ENCODE data around the gene EIF4B. TPM values are rescaled to one million over a fixed set of nuclear protein-coding genes. Genes with fewer than 3 reads are reported as not detected.
A peak's percentile ranks its signal among the peaks of the same experiment; 100 is the strongest.

The EIF4B gene
- total RNA-seq, 1 experiment from 2014 or later, result 559 TPM

DNA sequence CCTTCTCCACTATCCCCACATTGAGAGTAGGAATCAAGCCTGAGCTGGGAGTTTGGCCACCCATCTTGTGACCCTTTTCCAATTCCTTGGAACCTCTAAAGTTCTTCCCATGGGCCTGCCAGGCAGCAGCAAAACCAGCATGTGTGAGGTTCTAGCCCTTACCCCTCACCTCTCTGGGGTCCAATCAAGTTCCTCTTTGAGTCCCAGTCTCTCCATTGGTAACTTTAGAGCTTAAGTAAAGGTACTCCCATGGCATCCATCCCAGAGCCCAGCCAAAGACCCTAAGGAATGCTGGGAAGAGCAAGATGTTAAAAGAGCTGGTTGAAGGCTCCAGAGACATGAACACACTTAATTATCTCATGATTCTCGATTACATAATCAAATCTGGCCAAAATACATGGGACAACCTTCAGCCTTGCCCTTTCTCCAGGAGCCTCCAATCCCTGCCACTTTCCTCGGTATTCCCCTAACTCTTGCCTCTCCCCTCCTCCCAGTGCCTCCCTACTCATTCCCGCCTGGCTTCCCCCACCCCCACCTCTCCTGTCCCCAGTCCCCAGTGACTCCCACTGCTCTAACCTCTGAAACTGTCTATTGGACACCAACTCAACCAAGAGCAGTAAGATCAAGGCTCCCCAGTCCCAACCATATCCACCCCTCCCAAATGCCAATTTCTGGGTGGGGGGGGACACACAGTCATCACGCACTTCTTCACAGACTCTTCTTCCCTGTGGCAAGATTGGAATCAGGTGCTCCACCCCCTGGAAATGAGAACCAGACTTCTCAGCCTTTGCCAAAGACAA lies 38.8 kb downstream of the EIF4B start:
- no peak for DNase-seq (ENCODE audit: low spot score)

DNA sequence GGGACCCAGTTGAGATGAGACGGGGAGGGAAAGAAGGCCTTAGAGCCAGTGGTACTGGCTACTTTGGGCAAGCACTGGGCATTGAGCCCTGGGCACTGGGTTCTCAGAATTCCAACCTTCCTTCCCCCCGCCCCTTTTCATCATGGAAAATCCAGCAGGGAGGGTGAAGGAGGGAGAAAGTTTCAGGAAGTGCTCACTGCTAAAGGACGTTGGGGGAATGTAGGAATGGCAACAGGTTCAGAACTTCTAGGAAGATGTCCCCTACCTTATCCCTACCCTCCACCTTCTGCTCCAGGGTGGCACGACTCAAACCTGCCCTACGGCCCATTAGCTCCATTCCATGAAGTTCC lies 39.4 kb downstream of the EIF4B start:
- no peak for DNase-seq (ENCODE audit: low spot score)

DNA sequence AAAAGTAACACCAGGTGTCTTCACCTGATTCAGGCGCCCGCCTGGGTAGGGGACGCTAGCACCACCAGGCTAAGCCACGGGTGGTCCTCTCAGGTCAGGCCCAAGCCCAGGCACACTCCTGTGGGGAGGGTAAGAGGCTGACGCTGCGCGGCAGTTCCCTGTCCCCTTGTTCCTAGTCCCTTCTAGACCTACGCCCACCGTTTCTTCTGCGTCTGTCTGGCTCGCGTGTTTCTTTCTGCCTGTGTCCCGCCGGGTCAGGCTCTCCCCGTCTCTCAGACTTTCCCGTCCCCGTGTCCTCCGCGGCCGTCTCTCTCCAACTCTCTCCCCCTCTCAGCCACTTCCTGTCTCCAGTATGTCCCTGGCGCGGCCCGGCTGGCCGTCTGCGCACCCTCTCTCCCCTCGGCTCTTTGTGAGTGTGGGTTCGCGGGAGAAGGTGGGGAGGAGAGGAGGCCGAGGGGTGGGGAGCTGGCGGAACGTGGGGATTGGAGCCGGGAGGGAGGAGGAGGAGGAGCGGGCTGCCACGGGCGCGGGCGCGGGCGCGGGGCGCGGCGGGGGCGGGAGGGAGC lies 40.5 kb downstream of the EIF4B start:
- peak; percentile 80 for DNase-seq (ENCODE audit: low spot score)

DNA sequence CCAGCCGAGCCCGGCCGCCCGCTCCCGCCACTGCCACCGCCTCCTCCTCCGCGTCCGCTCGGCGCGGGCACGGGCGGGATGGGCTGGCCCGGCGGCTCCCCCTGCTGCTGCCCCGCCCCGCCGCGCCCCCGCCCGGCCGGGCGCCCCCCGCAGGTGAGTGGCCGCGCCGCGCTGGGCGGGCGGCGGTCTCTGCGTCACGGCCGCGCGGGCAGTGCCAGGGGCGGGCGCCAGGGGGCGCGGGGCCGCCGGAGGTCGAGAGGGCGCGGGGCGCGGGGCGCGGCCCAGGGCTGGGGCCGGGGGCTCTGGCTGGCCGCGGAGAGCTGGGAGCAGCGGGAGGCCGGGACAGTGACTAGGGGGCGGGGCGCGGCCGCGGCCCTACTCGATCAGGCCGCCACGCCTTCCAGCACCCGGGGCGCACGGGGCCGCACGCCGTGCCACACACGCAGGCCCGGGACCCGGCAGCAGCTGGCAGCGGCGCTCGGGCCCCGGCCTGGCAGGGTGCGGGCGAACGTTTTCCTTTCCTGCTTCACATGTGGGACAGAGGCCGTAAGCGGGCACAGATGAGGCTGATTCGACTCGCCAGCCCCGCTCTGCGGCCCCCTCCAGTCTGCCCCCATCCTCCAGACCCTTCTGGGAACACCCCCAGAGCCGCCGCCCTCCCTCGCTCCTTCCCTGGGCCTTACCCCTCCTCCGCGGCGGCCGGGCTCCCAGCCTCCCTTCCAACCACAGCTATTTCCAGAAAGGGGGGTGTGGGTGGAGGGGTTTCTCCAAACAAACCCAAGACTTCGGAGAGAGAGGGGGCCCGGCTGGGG lies 41.2 kb downstream of the EIF4B start:
- peak; percentile 80 for DNase-seq (ENCODE audit: low spot score)

DNA sequence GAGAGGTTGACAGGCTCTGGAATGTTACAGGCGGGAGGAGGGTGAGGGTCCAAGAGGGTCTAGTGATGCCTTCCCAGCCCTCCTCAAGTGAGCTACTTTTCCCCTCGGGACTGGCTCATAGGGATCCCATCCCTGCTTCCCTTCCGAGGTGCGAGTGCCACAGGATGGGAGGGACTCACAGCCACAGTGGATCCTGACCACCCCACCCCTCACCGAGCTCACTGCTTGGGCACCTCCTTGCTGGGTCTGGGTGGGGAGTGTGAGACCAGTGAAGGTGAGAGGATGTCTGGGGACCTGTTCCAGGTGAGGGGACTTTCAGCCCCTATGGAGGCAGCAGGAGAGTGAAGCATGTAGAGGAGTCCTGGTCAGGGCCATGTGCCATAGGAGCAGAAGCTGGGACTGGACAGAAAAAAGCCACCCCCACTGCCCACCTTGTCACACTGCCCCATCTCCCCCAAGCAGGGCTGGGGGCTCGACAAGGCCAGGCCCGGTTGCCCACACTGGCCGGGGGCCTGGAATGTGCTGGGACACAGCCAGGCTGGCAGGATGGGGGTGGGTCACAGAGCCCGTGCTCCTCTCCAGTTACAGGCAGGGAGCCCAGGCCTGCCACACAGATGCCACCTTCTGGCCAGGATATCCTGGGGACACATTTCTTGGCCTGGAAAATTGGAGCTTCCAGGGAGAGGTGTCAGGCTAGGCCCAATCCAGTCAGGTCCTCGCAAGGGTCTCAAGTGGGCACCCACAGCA lies 42.0 kb downstream of the EIF4B start:
- peak; percentile 89 for DNase-seq (ENCODE audit: low spot score)

DNA sequence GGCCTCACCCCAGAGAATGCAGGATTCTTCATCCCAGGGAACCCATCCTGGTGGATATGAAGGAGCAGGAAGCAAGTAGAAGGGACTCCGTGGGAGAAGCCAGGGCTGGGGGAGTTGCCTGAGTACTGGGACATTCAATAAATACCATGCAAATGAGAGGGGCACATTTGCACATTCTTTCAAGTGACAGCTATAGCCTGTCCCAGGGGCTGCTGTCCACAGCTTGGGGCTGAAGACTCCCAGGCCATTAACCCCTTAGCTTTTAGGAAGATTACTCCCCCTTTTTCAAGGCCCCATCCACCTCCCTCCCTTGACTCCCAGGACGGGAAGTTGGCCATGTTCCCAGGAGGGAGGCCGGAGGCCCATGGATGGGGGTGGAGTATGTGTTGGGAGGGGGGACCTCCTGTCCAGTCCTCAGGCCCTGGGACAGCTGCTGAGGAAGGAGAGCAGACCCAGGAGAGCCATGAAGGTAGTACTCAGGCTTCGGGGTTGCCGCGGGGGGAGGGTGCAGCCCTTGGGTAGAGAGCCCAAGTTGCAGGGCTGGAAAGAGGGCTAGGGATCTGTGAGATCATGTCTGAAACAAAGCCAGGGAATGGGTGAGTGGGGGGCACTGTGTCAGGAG lies 42.6 kb downstream of the EIF4B start:
- DNase-seq (ENCODE audit: low spot score), result peak; percentile 58

DNA sequence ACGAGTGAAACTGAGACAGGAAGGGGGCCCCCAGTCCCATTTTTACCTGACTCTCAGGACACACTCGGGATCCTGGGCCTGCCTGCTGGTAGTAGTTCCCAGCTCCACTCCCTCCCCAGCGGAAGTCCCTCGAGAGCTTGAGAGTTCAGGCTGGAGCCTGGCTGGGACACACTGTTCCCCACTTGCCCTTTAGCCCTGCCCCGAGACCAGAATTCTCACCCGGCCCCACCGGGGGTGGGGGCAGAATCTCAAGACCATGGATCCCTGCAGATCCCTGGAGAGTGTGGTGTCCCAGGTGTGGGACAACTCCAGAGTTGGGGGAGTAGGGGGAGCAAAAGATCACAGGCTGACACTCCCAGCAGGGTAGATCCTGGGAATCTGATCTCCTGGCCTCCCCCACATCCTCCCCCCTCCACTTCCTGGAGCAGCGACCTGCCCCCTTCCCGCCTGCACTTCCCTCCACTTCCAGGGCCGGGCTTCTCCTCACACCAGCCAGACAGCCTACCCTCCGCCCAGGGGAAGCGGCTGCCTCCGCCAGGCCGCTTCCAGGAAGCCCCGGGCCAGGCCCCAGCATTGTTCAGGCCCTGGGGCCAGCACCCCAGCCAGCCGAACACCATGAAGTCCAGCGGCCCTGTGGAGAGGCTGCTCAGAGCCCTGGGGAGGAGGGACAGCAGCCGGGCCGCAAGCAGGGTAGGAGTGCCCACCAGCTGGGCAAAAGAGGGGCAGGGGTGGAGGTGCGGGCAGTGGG lies 43.5 kb downstream of the EIF4B start, which contains the start of gene TNS2:
TSS of gene TNS2 (plus strand) at position 495 of the 748 bp plus-strand sequence. CDS start at position 616, 121 bp downstream.
- peak; percentile 75 for DNase-seq (ENCODE audit: low spot score)

DNA sequence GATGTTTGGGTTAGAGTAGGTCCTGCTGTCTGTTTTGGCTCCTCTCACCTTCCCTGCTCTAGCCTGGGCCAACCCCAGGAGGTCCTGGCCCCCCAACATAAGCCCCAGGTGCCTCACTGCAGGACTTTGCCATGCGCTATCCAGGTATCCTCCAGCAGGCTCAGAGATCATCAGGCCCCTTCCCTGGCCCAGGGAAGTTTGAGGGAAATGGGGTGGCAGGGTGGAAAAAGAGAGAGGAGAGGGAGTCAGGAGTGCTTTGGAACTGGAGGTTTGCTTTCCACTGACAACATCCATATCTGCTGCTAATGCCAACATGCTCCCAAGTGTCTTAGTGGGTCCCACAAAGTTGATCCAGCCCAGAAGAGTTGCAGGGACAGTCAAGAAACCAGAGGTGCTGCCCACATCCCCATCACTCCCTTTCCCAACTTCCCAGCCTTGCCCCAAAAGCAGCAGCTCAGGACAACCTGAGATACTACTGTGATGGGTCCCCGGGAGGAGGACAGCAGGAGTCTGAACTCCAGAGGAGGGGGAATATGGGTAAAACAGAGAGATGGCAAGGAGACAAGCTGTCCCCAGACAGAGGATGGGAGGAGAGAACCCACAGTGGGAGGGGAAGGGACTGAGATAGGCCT lies 44.3 kb downstream of the EIF4B start:
- no peak for DNase-seq (ENCODE audit: low spot score)

DNA sequence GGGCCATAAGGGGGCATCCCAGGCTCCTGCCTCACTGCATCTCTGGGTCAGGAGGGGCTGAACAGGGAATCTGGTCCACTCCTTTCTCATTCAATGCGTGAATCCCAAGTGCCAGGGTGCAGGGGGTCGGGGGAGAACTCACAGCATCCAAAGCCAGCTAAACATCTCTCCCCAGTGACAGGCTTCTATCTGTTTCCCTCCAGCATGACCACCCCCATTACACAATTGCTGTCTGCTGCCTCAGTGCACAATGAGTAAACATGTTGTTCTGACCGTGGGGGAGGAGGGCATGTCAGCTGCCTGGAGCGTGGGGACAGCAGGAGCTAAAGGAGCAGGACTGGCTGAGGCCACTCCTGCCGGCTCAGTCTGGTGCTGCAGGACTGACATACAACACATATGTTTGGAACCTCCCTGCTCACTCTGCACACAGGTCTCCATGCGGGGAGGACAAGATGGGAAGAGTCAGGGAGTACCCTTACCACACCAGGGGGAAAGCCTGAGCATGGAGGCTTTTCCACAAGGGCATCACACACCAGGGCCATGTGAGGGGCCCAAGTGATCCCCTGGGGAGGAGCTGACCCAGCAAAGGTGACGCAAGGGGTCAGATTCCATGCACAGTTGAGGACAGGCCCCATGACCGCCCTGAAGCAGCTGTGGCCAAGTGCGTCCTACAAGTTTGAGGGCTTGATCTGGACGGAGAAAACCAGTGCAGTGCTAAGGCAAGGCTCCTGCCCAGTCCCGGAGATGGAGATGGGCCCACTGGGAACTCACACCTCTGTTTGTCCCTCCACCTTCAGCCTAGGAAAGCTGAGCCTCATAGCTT lies 45.0 kb downstream of the EIF4B start:
- DNase-seq (ENCODE audit: low spot score), result no peak

DNA sequence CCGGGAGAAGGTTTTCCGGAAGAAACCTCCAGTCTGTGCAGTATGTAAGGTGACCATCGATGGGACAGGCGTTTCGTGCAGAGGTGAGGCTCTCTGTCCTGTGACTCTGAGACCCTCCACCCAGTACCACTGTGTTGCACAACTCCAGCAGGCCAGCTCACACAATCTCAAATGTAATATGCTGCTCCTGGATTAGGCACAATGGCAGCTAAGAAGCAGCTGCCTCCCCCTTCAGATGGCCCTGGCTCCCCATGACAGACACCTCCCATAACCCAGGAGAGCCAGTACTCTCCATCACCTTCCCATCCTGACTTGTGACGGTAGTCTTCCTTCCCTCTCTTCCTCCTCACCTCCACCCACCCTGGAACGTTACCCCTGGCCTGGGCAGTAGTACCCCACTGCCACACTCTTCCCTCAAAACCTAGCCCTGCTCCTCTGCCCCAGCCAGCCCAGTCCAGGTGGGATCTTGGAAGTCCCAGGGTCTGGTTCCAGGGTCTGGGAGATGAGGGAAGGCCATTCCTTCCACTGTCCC lies 45.7 kb downstream of the EIF4B start:
- no peak for DNase-seq (ENCODE audit: low spot score)

DNA sequence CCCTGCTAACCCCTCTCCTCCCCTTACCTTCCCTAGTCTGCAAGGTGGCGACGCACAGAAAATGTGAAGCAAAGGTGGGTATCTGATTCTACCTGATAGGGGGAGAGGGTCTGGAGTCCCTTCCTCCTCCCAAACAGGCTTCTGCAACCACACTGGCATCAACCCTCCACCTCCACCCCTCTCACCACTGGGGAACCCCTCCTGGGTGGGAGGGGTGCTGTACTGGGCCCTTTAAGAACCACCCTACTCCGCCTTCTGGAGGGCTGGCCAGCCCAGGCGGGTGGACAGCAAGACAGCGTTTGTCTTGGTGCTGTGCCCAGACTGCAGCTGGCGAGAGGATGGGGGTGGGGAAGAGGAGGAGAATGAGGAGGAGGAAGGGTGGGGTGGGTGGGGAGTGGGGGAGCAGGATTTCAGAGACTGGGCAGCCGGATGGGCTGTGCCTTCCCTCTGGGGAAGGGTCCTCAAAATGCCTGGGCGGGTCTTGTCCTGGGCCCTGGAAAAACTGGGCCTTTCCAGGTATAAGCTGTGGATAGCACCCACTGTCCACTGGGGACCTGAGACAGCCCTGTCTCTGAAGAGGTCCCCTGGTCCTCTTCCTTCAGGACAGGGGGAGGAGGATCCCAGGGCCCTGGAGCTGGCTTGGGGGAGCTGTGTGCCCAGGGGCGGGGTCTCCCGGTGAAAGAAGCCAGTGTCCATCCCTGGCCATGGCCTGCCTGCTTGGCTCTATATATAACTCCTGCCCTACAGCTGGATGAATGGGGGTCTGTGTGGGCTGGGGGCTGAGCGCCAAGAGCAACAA lies 46.4 kb downstream of the EIF4B start:
- DNase-seq (ENCODE audit: low spot score), result peak; percentile 73

DNA sequence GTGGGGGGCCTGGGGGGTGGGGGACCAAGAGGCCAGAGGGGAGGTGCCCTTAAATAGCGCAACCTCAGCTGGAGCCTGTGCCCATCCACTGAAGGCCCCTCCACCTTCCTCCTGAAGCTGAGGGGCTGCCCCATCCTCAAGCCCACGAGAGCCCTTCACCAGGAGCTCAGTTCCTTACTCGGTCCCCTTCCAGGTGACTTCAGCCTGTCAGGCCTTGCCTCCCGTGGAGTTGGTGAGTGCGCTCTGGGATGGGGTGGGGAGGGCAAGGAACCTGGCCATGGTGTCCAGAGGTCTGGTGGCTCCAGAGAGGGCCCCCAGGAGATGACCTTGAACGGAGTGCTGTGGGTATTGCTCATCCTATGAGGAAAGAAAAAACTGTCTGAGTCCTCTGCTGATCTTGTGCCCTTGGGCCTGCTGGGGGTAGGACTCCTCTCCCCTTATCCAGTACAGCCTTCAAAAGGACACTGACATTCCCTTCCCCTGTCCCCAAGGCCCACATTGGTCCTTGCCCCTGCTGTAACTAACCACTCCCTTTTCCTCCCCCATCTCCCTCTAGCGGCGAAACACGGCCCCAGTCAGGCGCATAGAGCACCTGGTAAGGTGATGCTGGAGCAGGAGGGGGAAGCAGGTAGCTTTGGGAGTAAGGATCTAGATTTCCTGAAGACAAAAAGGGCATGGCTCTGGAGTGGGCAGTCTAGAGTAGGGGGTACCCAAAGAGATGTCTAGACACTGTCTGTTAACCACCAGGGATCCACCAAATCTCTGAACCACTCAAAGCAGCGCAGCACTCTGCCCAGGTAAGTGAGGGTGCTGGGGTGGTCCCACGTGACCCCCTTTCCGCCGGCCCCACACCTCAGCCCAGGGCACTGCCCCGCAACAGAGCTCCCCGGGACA lies 47.2 kb downstream of the EIF4B start:
- no peak for DNase-seq (ENCODE audit: low spot score)

DNA sequence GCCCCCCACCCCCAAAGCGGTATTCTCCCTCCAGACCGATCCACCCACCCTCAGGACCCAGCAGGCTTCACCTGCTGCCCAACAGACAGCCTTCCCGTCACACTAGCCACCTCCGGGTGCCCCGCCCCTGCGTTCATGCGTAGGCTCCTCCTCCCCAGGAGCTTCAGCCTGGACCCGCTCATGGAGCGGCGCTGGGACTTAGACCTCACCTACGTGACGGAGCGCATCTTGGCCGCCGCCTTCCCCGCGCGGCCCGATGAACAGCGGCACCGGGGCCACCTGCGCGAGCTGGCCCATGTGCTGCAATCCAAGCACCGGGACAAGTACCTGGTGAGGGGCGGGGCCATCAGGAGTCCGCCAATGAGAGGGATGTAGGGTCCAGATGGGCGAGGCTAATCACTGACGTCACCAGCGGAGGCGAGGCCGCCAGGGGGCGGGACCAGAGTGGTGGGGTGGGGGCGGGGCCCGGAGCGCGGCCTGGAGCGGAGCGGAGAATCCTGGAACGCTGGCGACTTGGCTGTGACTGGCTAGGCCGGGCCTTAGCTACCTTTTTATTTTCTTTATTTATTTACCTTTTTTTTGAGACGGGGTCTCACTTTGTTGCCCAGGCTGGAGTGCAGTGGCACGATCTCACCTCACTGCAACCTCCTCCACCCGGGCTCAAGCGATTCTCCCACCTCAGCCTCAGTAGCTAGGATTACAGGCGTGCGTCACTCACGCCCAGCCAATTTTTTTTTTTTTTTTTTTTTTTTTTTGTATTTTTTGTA lies 48.0 kb downstream of the EIF4B start:
- no peak for DNase-seq (ENCODE audit: low spot score)

DNA sequence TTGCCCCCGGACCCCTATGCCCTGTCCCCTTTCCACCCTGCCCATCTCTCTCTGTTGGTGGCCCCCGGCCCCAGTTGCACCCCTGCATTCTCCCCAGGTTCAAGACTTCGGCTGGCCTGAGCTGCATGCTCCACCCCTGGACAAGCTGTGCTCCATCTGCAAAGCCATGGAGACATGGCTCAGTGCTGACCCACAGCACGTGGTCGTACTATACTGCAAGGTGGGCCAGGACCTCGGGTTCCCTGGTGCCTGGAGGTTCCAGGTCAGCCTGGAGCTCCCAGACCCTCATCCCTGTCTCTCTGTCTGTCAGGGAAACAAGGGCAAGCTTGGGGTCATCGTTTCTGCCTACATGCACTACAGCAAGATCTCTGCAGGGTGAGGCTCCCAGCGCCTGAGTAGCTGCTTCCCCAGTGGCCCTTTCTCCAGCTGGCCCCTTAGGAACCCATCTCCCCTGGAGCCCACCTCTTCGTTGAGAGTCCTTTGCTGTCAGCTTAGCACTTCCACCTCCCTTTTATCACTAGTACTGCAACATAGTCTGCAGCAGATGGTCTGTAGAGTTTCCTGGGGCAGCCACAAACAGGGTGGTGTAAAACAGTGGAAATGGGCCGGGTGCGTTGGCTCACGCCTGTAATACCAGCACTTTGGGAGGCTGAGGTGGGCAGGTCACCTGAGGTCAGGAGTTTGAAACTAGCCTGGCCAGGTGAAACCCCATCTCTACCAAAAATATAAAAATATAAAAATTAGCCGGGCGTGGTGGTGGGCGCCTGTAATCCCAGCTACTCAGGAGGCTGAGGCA lies 49.4 kb downstream of the EIF4B start:
- DNase-seq (ENCODE audit: low spot score), result no peak

DNA sequence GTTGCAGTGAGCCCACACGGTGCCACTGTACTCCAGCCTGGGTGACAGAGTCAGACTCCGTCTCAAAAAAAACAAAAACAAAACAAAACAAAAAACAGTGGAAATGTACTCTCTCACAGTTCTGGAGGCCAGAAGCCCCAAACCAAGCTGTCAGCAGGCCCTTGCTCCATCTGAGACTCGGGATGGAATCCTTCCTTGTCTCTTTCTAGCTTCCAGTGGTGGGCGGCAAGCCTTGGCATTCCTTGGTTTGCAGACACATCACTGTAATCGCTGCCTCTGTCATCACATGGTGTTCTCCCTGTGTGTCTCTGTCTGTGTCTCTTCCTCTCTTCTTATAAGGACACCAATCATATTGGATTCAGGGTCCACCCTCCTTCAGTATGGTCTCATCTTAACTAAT lies 50.0 kb downstream of the EIF4B start:
- DNase-seq (ENCODE audit: low spot score), result no peak

DNA sequence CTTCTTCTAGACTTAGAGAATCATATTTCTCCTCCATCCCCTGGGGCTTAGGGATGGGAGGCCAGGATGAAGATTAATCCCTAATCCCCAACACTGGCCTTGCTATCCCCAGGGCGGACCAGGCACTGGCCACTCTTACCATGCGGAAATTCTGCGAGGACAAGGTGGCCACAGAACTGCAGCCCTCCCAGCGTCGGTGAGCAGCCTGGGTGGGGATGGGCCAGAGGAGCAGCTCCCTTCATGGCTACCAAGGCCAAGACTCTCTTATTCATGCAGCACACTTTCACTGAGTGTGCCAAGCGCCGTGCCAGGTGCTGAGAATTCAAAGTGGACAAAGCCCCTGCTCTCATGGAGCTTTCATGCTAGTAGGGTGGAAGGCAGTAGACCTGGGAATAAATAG lies 50.6 kb downstream of the EIF4B start:
- no peak for DNase-seq (ENCODE audit: low spot score)
